Smooth muscle cell (in vitro differentiated cells): ENCODE results near the gene UCP3. TPM values are rescaled to one million over a fixed set of nuclear protein-coding genes. Genes with fewer than 3 reads are reported as not detected.

Source experiments
- DNase-seq: peaks from one replicate; lab custom pipeline; 2025; ENCODE audit not compliant: unreplicated experiment; lab: John Stamatoyannopoulos, UW
- H2AFZ ChIP-seq: fragments of 200-600 bp; sonication (generic); 2 replicates; pipeline ENCODE4 v1.6.0; 2016; ENCODE audit warnings: antibody characterized with exemption, low read depth, mild to moderate bottlenecking
- H3F3A ChIP-seq: fragments of 200-600 bp; sonication (generic); 2 replicates; pipeline ENCODE4 v1.6.0; 2017; ENCODE audit warnings: antibody characterized with exemption, low read depth
- H3K27ac ChIP-seq: fragments of 200-600 bp; sonication (generic); 2 replicates; pipeline ENCODE4 v1.5.1; 2016; ENCODE audit warnings: low read depth, mild to moderate bottlenecking
- H3K27me3 ChIP-seq: fragments of 200-600 bp; sonication (generic); 2 replicates; pipeline ENCODE4 v1.6.1; 2016; ENCODE audit warnings: low read depth, mild to moderate bottlenecking
- H3K36me3 ChIP-seq: fragments of 200-600 bp; sonication (generic); 2 replicates; pipeline ENCODE4 v1.5.1; 2016; ENCODE audit warnings: low read depth
- H3K4me1 ChIP-seq: fragments of 200-600 bp; sonication (generic); 2 replicates; pipeline ENCODE4 v1.5.1; 2016; ENCODE audit warnings: low read depth
- H3K4me2 ChIP-seq: fragments of 200-600 bp; sonication (generic); 2 replicates; pipeline ENCODE4 v1.6.0; 2016; ENCODE audit warnings: mild to moderate bottlenecking
- H3K4me3 ChIP-seq: fragments of 200-600 bp; sonication (generic); 2 replicates; pipeline ENCODE4 v1.5.1; 2016; ENCODE audit warnings: mild to moderate bottlenecking
- H3K79me2 ChIP-seq: fragments of 200-600 bp; sonication (generic); 2 replicates; pipeline ENCODE4 v1.6.0; 2016; ENCODE audit warnings: low read depth, mild to moderate bottlenecking
- H3K9ac ChIP-seq: fragments of 200-600 bp; sonication (generic); 2 replicates; pipeline ENCODE4 v1.6.0; 2016; ENCODE audit warnings: low read depth
- H3K9me3 ChIP-seq: fragments of 200-600 bp; sonication (generic); replicated peaks from 2 replicates; pipeline ENCODE4 v1.5.1; 2016; ENCODE audit warnings: low read depth
- H4K20me1 ChIP-seq: fragments of 200-600 bp; sonication (generic); 2 replicates; pipeline ENCODE4 v1.6.0; 2016; ENCODE audit warnings: low read depth
- CTCF ChIP-seq: fragments of 200-600 bp; sonication (generic); IDR thresholded peaks from 2 replicates; pipeline ENCODE4 v1.5.1; 2017; ENCODE audit warnings: borderline replicate concordance, mild to moderate bottlenecking, antibody characterized with exemption; ENCODE audit not compliant: insufficient read depth, poor library complexity, severe bottlenecking
- WGBS: methylation state at CpG from one replicate; pipeline ENCODE4 v1.1.7; 2016; ENCODE audit warnings: low lambda C conversion rate; 5-methylcytosine and 5-hydroxymethylcytosine counted together
- polyA plus RNA-seq: library from polyadenylated mRNA; unstranded; fragments of >200 nt; fragmentation: Nextera tagmentation; extraction: Ambion mirVana; gene quantifications from 2 replicates; pipeline ENCODE4 v1.2.1, GENCODE V29; 2016
- total RNA-seq: library from RNA; depleted of rRNA; stranded (reverse); fragments of >200 nt; gene quantifications from 2 replicates; pipeline ENCODE4 v1.2.3, GENCODE V29; 2014

The UCP3 gene
- total and polyA plus RNA-seq, 2 experiments from 2014 or later, result 0.85 to 0.88 TPM

DNA sequence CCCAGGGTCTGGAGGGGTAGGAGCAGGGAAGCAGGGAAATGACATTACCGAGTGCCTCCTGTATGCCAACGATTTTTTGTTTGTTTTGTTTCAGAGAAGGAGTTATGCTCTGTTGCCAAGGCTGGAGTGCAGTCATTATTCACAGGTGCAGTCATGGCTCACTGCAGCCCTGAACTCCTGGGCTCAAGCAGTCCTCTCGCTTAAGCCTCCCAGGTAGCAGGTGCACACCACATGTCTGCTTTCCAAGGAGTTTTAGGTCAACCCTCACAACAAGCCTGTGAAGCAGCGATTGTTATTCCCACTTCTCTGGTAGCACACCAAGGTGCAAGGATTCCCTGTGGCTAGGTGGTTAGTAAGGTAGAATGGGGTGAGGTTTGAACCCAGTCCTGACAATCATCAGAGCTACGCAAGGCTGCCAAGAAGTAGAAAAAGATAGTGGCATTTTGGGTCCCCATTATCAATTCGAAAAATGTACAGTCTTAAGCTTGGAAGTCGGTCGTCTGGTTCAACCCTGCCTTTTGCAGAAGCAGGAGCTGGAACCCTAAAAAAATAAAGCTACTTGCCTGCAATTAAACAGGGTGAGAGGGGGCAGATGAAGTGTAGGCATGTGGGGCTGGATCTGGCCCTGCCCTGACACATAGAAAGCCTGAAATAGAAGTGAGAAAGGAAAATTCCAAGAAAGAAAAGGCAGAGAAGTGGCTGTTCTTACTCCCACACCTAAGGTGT lies 9.1 kb downstream of the UCP3 start:
- TF ChIP-seq CTCF, result no peak
- H3K4me2 ChIP-seq, result no peak overlapping the region
- H4K20me1 ChIP-seq, result no peaks in the 10 kb centered on the region
- H2AFZ ChIP-seq, result no peak overlapping the region
- no peaks in the 10 kb centered on the region for H3K79me2 ChIP-seq
- no peak overlapping the region for H3K4me3 ChIP-seq
- no peaks in the 10 kb centered on the region for H3F3A ChIP-seq
- no peak overlapping the region for H3K9ac ChIP-seq
- H3K36me3 ChIP-seq, result no peaks in the 10 kb centered on the region
- H3K27me3 ChIP-seq, result no peaks in the 10 kb centered on the region
- no peaks in the 10 kb centered on the region for H3K9me3 ChIP-seq
- DNase-seq, result no peak
- 85% methylated on average over 8 of the region's 8 CpGs for WGBS
- H3K4me1 ChIP-seq, result no peaks in the 10 kb centered on the region
- no peak overlapping the region for H3K27ac ChIP-seq

DNA sequence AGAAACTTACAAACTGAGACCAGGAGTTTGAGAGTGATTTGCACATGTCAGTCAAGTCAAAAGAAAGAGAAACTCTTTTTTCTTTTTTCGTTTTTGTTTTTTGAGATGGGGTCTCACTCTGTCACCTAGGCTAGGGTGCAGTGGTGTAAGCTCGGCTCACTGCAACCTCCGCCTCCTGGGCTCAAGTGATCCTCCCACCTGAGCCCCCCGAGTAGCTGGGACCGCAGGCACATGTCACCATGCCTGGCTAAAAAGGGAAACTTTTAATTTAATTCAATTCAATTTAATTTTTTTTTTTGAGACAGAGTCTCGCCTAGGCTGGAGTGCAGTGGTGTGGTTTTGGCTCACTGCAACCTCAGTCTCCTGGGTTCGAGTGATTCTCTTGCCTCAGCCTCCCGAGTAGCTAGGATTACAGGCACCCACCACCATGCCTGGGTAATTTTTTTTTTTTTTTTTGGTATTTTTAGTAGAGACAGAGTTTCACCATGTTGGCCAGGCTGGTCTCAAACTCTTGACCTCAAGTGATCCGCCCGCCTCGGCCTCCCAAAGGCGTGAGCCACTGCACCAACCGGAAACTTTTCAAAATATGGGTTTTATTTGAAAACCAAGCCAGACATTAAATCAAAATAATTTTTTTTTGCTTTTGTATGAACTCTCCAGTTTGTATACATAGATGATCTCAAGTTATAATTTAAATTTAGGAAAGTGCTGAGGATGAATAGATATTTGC lies 9.9 kb downstream of the UCP3 start:
- Histone ChIP-seq H3F3A (no peaks in the 10 kb centered on the region), H3K4me1 (no peaks in the 10 kb centered on the region), H3K36me3 (no peaks in the 10 kb centered on the region), H3K4me2 (no peak overlapping the region), H3K27ac (no peak overlapping the region), H2AFZ (no peak overlapping the region), H3K79me2 (no peaks in the 10 kb centered on the region), H3K9me3 (no peaks in the 10 kb centered on the region), H3K9ac (no peak overlapping the region), H4K20me1 (no peaks in the 10 kb centered on the region), H3K27me3 (no peaks in the 10 kb centered on the region), H3K4me3 (no peak overlapping the region)
- no peak for TF ChIP-seq CTCF
- whole genome bisulfite sequencing, result 90% methylated on average over 13 of the region's 13 CpGs
- no peak for DNase-seq

GRCh38 chr11:73997120-73997770 lies 11.6 kb downstream of the UCP3 start:
- Histone ChIP-seq H2AFZ (no peak overlapping the region), H3K27ac (no peak overlapping the region), H3K9ac (no peak overlapping the region), H3K4me3 (no peak overlapping the region), H3K27me3 (no peaks in the 10 kb centered on the region), H3K4me2 (no peak overlapping the region), H4K20me1 (no peaks in the 10 kb centered on the region), H3K36me3 (no peaks in the 10 kb centered on the region), H3K9me3 (no peaks in the 10 kb centered on the region), H3F3A (no peaks in the 10 kb centered on the region), H3K4me1 (no peaks in the 10 kb centered on the region), H3K79me2 (no peaks in the 10 kb centered on the region)
- DNase-seq, result no peak
- 78% methylated on average over 6 of the region's 6 CpGs for WGBS
- no peak for TF ChIP-seq CTCF
